ENCODE data around the gene CDC42SE2. TPM values are rescaled to one million over a fixed set of nuclear protein-coding genes. Genes with fewer than 3 reads are reported as not detected.

CDC42SE2 gene
- polyA plus RNA-seq, 4 donors, result 36.0 to 60.3 (median 55.0) TPM

DNA sequence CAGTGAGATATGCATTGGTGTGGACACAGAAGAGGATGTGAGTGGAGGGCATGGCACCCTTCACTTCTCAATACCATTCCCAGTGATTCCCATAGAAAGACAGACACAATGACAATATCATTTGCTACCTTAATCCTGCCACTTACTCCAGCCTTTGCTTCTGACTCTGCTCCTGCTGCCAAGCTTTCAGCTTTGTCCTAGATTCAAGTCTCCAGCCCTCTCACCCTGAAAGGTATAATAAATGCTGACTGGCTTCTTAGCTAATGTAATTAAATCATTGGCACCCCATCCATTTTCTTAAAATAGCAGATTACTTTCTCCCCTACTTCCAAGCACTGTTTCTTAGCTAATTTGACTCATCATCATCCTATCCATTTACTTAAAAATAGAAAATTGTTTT, 41.1 kb upstream of the CDC42SE2 start:
- Histone ChIP-seq H3K36me3 (ENCODE audit: control insufficient read depth in 3 of 3, insufficient read depth in 2 of 3, low read depth in 1 of 3, low read length in 3 of 3) (no peaks in the 10 kb centered on the region), H3K27ac (ENCODE audit: low read depth in 1 of 3, low read length in 2 of 3) (no peak overlapping the region), H3K9me3 (ENCODE audit: control insufficient read depth in 2 of 2, insufficient read depth in 1 of 2, low read depth in 1 of 2, low read length in 1 of 2) (no peaks in the 10 kb centered on the region), H3K4me1 (ENCODE audit: control insufficient read depth in 3 of 3, insufficient read depth in 2 of 3, low read depth in 1 of 3, low read length in 2 of 3) (peaks cover 6 to 19% (median 11%) of the 10 kb centered on the region in 3 donors), H3K4me3 (ENCODE audit: low read depth in 1 of 3, low read length in 3 of 3) (no peak overlapping the region), H3K27me3 (ENCODE audit: control insufficient read depth in 3 of 3, insufficient read depth in 3 of 3, low read length in 3 of 3) (no peaks in the 10 kb centered on the region)
- FAIRE-seq (no peak), DNase-seq (no peak)

DNA sequence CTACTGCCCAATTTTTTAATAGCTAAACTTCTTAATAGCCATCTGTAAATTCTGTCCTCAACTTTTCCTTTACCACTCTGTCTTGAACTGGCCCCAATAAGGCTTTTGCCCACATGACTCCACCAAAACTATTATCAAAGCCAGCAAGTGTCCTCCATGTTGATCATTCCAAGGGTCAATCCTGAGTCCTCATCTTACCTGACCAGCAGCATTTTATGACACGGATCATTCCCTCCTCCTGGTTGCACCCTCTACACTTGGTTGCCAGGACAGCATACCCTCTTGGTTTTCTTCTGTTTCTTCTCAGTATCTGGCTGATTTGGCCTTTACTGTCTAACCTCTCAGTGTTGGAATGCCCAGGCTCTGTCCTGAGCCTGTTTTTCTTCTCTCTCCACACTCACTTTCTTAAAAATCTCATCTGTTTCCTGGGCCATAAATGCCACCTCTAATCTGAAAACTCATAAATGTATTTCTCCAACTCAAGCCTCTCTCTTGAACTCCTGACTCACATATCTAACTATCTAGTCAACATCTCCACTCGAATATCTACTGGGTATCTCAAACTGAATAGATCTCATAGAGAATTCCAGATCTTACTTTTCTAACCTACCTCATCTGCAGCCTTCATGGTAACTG, 40.0 kb upstream of the CDC42SE2 start:
- H3K36me3 ChIP-seq (ENCODE audit: control insufficient read depth in 3 of 3, insufficient read depth in 2 of 3, low read depth in 1 of 3, low read length in 3 of 3), result no peaks in the 10 kb centered on the region
- H3K27ac ChIP-seq (ENCODE audit: low read depth in 1 of 3, low read length in 2 of 3), result peak overlapping the region in 2 of 3 donors; percentile 61 to 67
- no peaks in the 10 kb centered on the region for H3K9me3 ChIP-seq (ENCODE audit: control insufficient read depth in 2 of 2, insufficient read depth in 1 of 2, low read depth in 1 of 2, low read length in 1 of 2)
- no peaks in the 10 kb centered on the region for H3K27me3 ChIP-seq (ENCODE audit: control insufficient read depth in 3 of 3, insufficient read depth in 3 of 3, low read length in 3 of 3)
- no peak overlapping the region for H3K4me3 ChIP-seq (ENCODE audit: low read depth in 1 of 3, low read length in 3 of 3)
- 28 to 60% (median 31%) methylated on average over 2 of the region's 2 CpGs for WGBS, 3 donors
- FAIRE-seq (no peak), DNase-seq (peak; percentile 37 to 54)
- peaks cover 6 to 19% (median 11%) of the 10 kb centered on the region in 3 donors for H3K4me1 ChIP-seq (ENCODE audit: control insufficient read depth in 3 of 3, insufficient read depth in 2 of 3, low read depth in 1 of 3, low read length in 2 of 3)

DNA sequence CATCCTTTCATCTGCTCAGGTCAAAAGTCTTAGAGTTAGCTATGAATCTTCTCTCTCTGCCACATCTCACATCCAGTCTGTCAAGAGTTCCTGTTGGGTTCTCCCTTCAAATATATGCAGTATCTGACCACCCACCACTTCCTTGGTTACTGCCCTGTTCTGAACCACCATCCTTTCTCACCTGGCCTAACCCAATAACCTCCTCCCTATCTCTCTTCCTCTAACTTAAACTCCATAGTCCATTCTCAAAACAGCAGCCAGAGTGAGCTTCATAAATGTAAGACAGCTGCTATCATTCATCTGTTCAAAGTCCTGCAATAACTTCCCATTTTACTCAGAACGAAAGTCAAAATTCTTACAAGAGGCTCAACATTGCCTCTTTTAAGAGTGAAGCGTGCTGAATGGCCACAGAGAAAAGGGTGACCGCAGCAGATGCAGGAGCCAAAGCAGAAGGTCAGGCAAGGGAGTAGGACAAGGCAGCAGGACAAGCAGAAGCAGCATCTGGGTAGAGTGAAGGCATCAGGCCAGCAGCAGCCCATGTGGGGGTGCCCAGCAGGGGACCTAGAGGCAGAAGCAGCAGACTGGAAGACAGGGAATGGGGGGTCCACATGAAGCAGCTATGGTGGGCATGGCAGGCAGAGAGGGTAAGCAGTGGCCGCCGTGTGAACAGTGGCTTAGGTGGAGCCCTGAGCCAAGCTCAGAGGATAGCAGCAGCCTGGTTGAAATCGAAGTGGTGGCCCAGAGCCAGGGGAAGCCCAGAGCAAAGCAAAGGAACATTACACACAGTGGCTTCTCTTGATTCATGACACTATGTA, 39.3 kb upstream of the CDC42SE2 start:
- Histone ChIP-seq H3K36me3 (ENCODE audit: control insufficient read depth in 3 of 3, insufficient read depth in 2 of 3, low read depth in 1 of 3, low read length in 3 of 3) (no peaks in the 10 kb centered on the region), H3K27me3 (ENCODE audit: control insufficient read depth in 3 of 3, insufficient read depth in 3 of 3, low read length in 3 of 3) (no peaks in the 10 kb centered on the region), H3K4me1 (ENCODE audit: control insufficient read depth in 3 of 3, insufficient read depth in 2 of 3, low read depth in 1 of 3, low read length in 2 of 3) (peaks cover 6 to 19% (median 11%) of the 10 kb centered on the region in 3 donors), H3K9me3 (ENCODE audit: control insufficient read depth in 2 of 2, insufficient read depth in 1 of 2, low read depth in 1 of 2, low read length in 1 of 2) (no peaks in the 10 kb centered on the region), H3K27ac (ENCODE audit: low read depth in 1 of 3, low read length in 2 of 3) (peak overlapping the region in 2 of 3 donors; percentile 50 to 67), H3K4me3 (ENCODE audit: low read depth in 1 of 3, low read length in 3 of 3) (no peak overlapping the region)
- 31 to 52% (median 35%) methylated on average over 6 of the region's 6 CpGs for whole genome bisulfite sequencing, 3 donors
- FAIRE-seq, result no peak
- DNase-seq, result peak; percentile 41 to 72

DNA sequence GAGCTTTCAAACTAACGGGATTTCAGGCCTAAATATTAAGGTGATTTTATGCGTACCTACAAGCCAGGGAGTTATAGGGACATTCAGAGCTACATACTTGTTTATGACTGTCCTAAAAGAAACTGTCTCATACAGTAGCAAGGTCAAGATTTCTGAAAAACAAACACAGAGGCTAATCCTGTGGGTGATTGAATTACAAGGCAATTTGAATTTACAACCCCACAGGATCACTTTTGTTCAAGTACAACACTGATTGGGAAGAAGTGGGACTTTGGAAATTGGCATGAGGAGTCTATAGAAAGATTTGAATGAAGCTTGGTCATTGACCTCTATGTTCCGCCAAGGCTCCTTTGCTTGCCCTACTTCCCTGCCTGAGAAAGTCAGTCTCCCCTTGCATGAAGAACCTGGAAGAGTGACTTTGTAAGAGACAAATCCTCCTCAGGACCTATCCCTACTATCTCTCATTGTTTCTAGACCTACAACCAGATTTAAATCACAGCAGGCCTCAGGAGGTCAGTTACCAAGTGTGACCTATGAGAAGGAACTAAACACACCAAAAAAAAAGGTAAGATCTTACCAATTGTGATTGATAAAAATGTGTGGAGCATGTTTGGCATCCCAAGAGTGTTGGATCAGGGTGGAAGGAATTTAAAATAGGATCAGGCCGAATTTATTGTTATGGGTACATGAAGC, 38.4 kb upstream of the CDC42SE2 start:
- DNase-seq, result peak; percentile 20 to 52
- peaks cover 6 to 19% (median 11%) of the 10 kb centered on the region in 3 donors for H3K4me1 ChIP-seq (ENCODE audit: control insufficient read depth in 3 of 3, insufficient read depth in 2 of 3, low read depth in 1 of 3, low read length in 2 of 3)
- H3K9me3 ChIP-seq (ENCODE audit: control insufficient read depth in 2 of 2, insufficient read depth in 1 of 2, low read depth in 1 of 2, low read length in 1 of 2), result no peaks in the 10 kb centered on the region
- H3K36me3 ChIP-seq (ENCODE audit: control insufficient read depth in 3 of 3, insufficient read depth in 2 of 3, low read depth in 1 of 3, low read length in 3 of 3), result no peaks in the 10 kb centered on the region
- WGBS, 3 donors, result 39 to 61% (median 55%) methylated on average over 4 of the region's 4 CpGs
- FAIRE-seq, result no peak
- no peaks in the 10 kb centered on the region for H3K27me3 ChIP-seq (ENCODE audit: control insufficient read depth in 3 of 3, insufficient read depth in 3 of 3, low read length in 3 of 3)
- H3K27ac ChIP-seq (ENCODE audit: low read depth in 1 of 3, low read length in 2 of 3), result peak overlapping the region in 2 of 3 donors; percentile 50 to 63
- H3K4me3 ChIP-seq (ENCODE audit: low read depth in 1 of 3, low read length in 3 of 3), result no peak overlapping the region

DNA sequence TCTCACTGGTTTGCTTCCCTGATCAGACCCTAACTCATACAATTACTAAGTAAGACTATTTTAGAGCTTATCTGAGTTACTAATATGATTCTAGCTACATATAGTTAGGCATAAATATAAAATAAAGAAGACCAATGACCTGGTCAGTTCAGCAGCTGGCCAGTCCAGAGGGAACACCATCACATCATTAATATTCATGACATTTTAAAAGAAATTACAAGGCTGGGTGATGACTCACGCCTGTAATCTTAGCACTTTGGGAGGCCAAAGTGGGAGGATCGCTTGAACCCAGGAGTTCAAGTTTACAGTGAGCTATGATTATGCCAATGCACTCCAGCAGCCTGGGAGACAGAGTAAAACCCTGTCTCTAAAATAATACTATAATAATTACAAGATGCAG, 37.0 kb upstream of the CDC42SE2 start:
- FAIRE-seq (no peak), DNase-seq (no peak)
- Histone ChIP-seq H3K27ac (ENCODE audit: low read depth in 1 of 3, low read length in 2 of 3) (no peak overlapping the region), H3K27me3 (ENCODE audit: control insufficient read depth in 3 of 3, insufficient read depth in 3 of 3, low read length in 3 of 3) (no peaks in the 10 kb centered on the region), H3K9me3 (ENCODE audit: control insufficient read depth in 2 of 2, insufficient read depth in 1 of 2, low read depth in 1 of 2, low read length in 1 of 2) (no peaks in the 10 kb centered on the region), H3K4me1 (ENCODE audit: control insufficient read depth in 3 of 3, insufficient read depth in 2 of 3, low read depth in 1 of 3, low read length in 2 of 3) (peaks cover 6 to 19% (median 11%) of the 10 kb centered on the region in 3 donors), H3K4me3 (ENCODE audit: low read depth in 1 of 3, low read length in 3 of 3) (no peak overlapping the region), H3K36me3 (ENCODE audit: control insufficient read depth in 3 of 3, insufficient read depth in 2 of 3, low read depth in 1 of 3, low read length in 3 of 3) (no peaks in the 10 kb centered on the region)
- WGBS, 3 donors, result 68 to 79% (median 75%) methylated on average over 2 of the region's 2 CpGs

DNA sequence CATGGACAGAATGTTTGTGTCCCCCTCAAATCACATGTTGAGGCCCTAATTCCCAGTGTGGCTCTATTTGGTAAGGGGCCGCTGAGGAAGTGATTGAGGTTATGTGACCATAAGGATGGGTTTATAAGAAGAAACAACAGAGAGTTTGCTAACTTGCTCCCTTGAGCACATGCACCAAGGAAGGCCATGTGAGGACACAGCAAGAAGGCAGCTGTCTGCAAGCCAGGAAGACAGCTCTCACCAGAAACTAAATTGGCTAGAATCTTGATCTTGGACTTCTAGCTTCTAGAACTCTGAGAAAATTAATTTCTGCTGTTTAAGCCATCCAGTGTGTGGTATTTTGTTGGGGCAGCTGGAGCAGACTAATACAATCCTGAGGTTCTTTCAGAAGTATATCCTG, 35.2 kb upstream of the CDC42SE2 start:
- Histone ChIP-seq H3K9me3 (ENCODE audit: control insufficient read depth in 2 of 2, insufficient read depth in 1 of 2, low read depth in 1 of 2, low read length in 1 of 2) (no peaks in the 10 kb centered on the region), H3K4me1 (ENCODE audit: control insufficient read depth in 3 of 3, insufficient read depth in 2 of 3, low read depth in 1 of 3, low read length in 2 of 3) (peaks cover 6 to 14% (median 11%) of the 10 kb centered on the region in 3 donors), H3K27me3 (ENCODE audit: control insufficient read depth in 3 of 3, insufficient read depth in 3 of 3, low read length in 3 of 3) (no peaks in the 10 kb centered on the region), H3K4me3 (ENCODE audit: low read depth in 1 of 3, low read length in 3 of 3) (no peak overlapping the region), H3K36me3 (ENCODE audit: control insufficient read depth in 3 of 3, insufficient read depth in 2 of 3, low read depth in 1 of 3, low read length in 3 of 3) (no peaks in the 10 kb centered on the region), H3K27ac (ENCODE audit: low read depth in 1 of 3, low read length in 2 of 3) (no peak overlapping the region)
- no peak for FAIRE-seq
- WGBS, 3 donors, result 83 to 96% (median 87%) methylated on average over 1 of the region's 1 CpG
- no peak for DNase-seq

DNA sequence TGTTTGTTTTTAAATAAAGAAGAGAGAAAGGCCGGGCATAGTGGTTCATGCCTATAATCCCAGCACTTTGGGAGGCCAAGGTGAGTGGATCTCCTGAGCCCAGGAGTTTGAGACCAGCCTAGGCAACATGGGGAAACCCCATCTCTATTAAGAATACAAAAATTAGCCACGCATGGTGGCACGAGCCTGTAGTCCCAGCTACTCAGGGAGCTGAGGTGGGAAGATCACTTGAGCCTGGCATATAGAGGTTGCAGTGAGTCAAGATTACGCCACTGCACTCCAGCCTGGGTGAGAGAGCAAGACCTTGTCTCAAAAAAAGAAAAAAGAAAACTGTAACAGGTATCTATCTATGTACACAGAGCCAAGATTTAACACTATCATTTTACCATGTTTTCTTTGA, 34.2 kb upstream of the CDC42SE2 start:
- H3K36me3 ChIP-seq (ENCODE audit: control insufficient read depth in 3 of 3, insufficient read depth in 2 of 3, low read depth in 1 of 3, low read length in 3 of 3), result no peaks in the 10 kb centered on the region
- DNase-seq, result no peak
- FAIRE-seq, result no peak
- 78 to 83% (median 81%) methylated on average over 4 of the region's 4 CpGs for WGBS, 3 donors
- H3K9me3 ChIP-seq (ENCODE audit: control insufficient read depth in 2 of 2, insufficient read depth in 1 of 2, low read depth in 1 of 2, low read length in 1 of 2), result no peaks in the 10 kb centered on the region
- H3K4me1 ChIP-seq (ENCODE audit: control insufficient read depth in 3 of 3, insufficient read depth in 2 of 3, low read depth in 1 of 3, low read length in 2 of 3), result peaks cover 5 to 6% (median 5%) of the 10 kb centered on the region in 3 donors
- no peak overlapping the region for H3K27ac ChIP-seq (ENCODE audit: low read depth in 1 of 3, low read length in 2 of 3)
- H3K27me3 ChIP-seq (ENCODE audit: control insufficient read depth in 3 of 3, insufficient read depth in 3 of 3, low read length in 3 of 3), result no peaks in the 10 kb centered on the region
- no peak overlapping the region for H3K4me3 ChIP-seq (ENCODE audit: low read depth in 1 of 3, low read length in 3 of 3)

DNA sequence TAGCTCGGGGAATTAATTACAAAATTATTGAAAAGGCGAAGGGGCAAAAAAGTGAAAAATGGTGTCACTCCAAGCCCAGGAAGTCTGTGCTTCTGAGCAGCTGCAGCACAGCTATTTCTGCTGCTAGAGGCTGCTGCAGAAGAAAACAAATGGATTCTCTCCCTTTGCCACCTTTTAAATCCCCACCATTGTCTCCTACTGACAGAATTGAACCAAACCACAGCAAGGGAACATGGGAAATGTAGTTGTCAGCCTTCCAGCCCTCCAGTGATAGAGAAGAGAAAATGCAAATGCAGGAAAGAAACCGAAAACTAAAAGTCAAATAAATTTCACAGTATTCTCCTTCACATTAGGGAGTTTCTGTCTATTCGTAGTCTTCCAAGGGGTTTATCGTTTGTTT, 33.4 kb upstream of the CDC42SE2 start:
- FAIRE-seq (no peak), DNase-seq (no peak)
- Histone ChIP-seq H3K27me3 (ENCODE audit: control insufficient read depth in 3 of 3, insufficient read depth in 3 of 3, low read length in 3 of 3) (no peaks in the 10 kb centered on the region), H3K36me3 (ENCODE audit: control insufficient read depth in 3 of 3, insufficient read depth in 2 of 3, low read depth in 1 of 3, low read length in 3 of 3) (no peaks in the 10 kb centered on the region), H3K4me1 (ENCODE audit: control insufficient read depth in 3 of 3, insufficient read depth in 2 of 3, low read depth in 1 of 3, low read length in 2 of 3) (peaks cover 0 to 3% (median 0%) of the 10 kb centered on the region in 3 donors), H3K9me3 (ENCODE audit: control insufficient read depth in 2 of 2, insufficient read depth in 1 of 2, low read depth in 1 of 2, low read length in 1 of 2) (no peaks in the 10 kb centered on the region), H3K4me3 (ENCODE audit: low read depth in 1 of 3, low read length in 3 of 3) (no peak overlapping the region), H3K27ac (ENCODE audit: low read depth in 1 of 3, low read length in 2 of 3) (no peak overlapping the region)
- WGBS, 3 donors, result 78 to 85% (median 78%) methylated on average over 5 of the region's 5 CpGs

Data from small intestine (tissue), 7 donors.